ENCODE data around the gene CDYL. TPM values are rescaled to one million over a fixed set of nuclear protein-coding genes. Genes with fewer than 3 reads are reported as not detected.

The CDYL gene
- total RNA-seq, 1 donor from 2014 or later = 53.5 TPM

GRCh38 chr6:4774715-4775493 is 1.3 kb upstream of the CDYL start:
- H3K27ac Mint-ChIP-seq = peak overlapping the region; percentile 1
- no peak overlapping the region for H3K9ac ChIP-seq
- H3K36me3 Mint-ChIP-seq = peaks cover 13% of the 10 kb centered on the region
- peaks cover 41% of the 10 kb centered on the region for H3K27me3 ChIP-seq
- TF ChIP-seq CTCF (IDR thresholded peaks at IDR 0.05) (no peak), EZH2 (IDR thresholded peaks at IDR 0.05) (no peak), EZH2phosphoT487 (IDR thresholded peaks at IDR 0.05) (no peak)
- peaks cover 16% of the 10 kb centered on the region for H3K4me1 Mint-ChIP-seq
- peak; percentile 61 for DNase-seq (ENCODE audit: low spot score)
- H3K9me3 Mint-ChIP-seq = peaks cover 27% of the 10 kb centered on the region
- peak overlapping the region; percentile 74 for H3K4me2 ChIP-seq
- no peak overlapping the region for H3K27ac ChIP-seq
- H3K36me3 ChIP-seq = peaks cover 3% of the 10 kb centered on the region
- H2AFZ ChIP-seq (replicated peaks) = peak overlapping the region; percentile 57
- H3K4me3 Mint-ChIP-seq = peak overlapping the region; percentile 85
- peaks cover 6% of the 10 kb centered on the region for H3K9me3 ChIP-seq (ENCODE audit: low read depth)
- H3K79me2 ChIP-seq (ENCODE audit: low read depth) = peaks cover 58% of the 10 kb centered on the region
- H3F3A ChIP-seq (ENCODE audit: low read depth) = peaks cover 27% of the 10 kb centered on the region
- H3K4me1 ChIP-seq = peaks cover 32% of the 10 kb centered on the region
- H3K4me3 ChIP-seq = peak overlapping the region; percentile 54
- peaks cover 26% of the 10 kb centered on the region for H4K20me1 ChIP-seq (ENCODE audit: low read depth)
- peaks cover 23% of the 10 kb centered on the region for H3K27me3 Mint-ChIP-seq (ENCODE audit: insufficient read depth, low read depth)

GRCh38 chr6:4775494-4776130 is 592 bp upstream of the CDYL start:
- DNase-seq (ENCODE audit: low spot score) = peak; percentile 90
- peak overlapping the region; percentile 74 for H3K4me2 ChIP-seq

More at GRCh38 chr6:4775494-4776130, 592 bp upstream of the CDYL start:
- peaks cover 65% of the 10 kb centered on the region for H3K79me2 ChIP-seq (ENCODE audit: low read depth)
- peak overlapping the region; percentile 57 for H2AFZ ChIP-seq (replicated peaks)
- no peak overlapping the region for H3K27ac ChIP-seq
- Mint-ChIP-seq H3K4me1 (peaks cover 16% of the 10 kb centered on the region), H3K27me3 (ENCODE audit: insufficient read depth, low read depth) (peaks cover 23% of the 10 kb centered on the region), H3K36me3 (peaks cover 13% of the 10 kb centered on the region), H3K4me3 (peak overlapping the region; percentile 85), H3K27ac (no peak overlapping the region), H3K9me3 (peaks cover 30% of the 10 kb centered on the region)
- TF ChIP-seq EZH2 (IDR thresholded peaks at IDR 0.05) (no peak), CTCF (IDR thresholded peaks at IDR 0.05) (peak; percentile 40)
- H3K4me3 ChIP-seq = peak overlapping the region; percentile 54
- peaks cover 29% of the 10 kb centered on the region for H3F3A ChIP-seq (ENCODE audit: low read depth)
- H4K20me1 ChIP-seq (ENCODE audit: low read depth) = peaks cover 34% of the 10 kb centered on the region
- no peak overlapping the region for H3K9ac ChIP-seq
- peaks cover 6% of the 10 kb centered on the region for H3K9me3 ChIP-seq (ENCODE audit: low read depth)
- H3K4me1 ChIP-seq = peaks cover 37% of the 10 kb centered on the region
- peaks cover 41% of the 10 kb centered on the region for H3K27me3 ChIP-seq
- H3K36me3 ChIP-seq = peaks cover 3% of the 10 kb centered on the region

All from neural progenitor cell (in vitro differentiated cells).